GM19324 (cell line): ENCODE data around the gene FOXM1.

Experiments
- ATAC-seq: cut with Tn5 transposase; IDR thresholded peaks from one replicate; pipeline ENCODE4 v1.9.1; 2021; ENCODE audit warnings: mild to moderate bottlenecking, moderate library complexity; ENCODE audit not compliant: unreplicated experiment, low FRiP score

Gene FOXM1

GRCh38 chr12:2877047-2877952 lies at the start of gene FOXM1, which contains the start of gene RHNO1:
Gene FOXM1 (minus strand): TSS chr12:2877174. CDS start chr12:2874478, 2,696 bp downstream.
Gene RHNO1 (plus strand): TSS chr12:2877223. CDS start chr12:2885367, 8,144 bp downstream.
- ATAC-seq: peak; percentile 84

- no peak for ATAC-seq
Observed at GRCh38 chr12:2925322-2925995, 48.5 kb upstream of the FOXM1 start.

GRCh38 chr12:2924019-2924418 lies 47.0 kb upstream of the FOXM1 start:
- ATAC-seq: no peak

- no peak for ATAC-seq
Observed at GRCh38 chr12:2923057-2923456, 46.1 kb upstream of the FOXM1 start.

- no peak for ATAC-seq
Observed at GRCh38 chr12:2922329-2922728, 45.4 kb upstream of the FOXM1 start.

DNA sequence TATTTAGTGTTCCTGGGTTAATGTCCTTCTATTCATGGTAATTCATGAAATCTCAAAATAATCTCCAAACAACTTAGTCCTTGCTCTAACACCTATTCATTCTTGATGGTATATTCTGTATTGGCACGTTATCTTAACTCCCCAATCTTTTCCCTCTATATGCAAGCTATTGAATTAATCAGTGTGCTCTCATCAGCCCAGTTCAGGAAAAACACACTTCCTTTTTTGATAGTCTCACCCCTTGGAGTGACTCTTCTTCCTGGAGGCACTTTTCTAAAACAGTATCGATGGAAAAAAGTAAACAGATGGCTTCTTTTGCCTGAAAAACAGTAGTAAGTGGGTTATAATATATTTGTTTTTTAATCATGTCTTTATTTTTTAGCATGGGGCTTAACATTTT lies 42.3 kb upstream of the FOXM1 start:
- no peak for ATAC-seq

GRCh38 chr12:2912216-2912575 lies 35.2 kb upstream of the FOXM1 start:
- no peak for ATAC-seq

GRCh38 chr12:2904260-2904659 lies 27.3 kb upstream of the FOXM1 start:
- no peak for ATAC-seq

- no peak for ATAC-seq
Observed at GRCh38 chr12:2902272-2902880, 25.4 kb upstream of the FOXM1 start.

DNA sequence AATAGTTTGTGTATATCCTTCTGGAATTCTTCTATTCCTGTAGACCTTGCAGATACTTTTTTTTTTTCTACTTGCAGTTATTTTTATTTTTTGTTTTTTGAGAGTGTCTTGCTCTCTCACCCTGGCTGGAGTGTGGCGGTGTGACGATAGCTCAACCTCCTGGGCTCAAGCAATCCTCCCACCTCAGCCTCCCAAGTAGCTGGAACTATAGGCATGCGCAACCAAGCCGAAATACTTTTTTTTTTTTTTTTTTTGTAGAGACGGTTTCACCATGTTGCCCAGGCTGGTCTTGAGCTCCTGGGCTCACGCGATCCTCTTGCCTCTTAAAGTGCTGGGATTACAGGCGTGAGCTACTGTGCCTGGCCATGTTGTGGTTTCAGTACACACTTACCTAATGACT lies 23.7 kb upstream of the FOXM1 start:
- ATAC-seq: no peak

DNA sequence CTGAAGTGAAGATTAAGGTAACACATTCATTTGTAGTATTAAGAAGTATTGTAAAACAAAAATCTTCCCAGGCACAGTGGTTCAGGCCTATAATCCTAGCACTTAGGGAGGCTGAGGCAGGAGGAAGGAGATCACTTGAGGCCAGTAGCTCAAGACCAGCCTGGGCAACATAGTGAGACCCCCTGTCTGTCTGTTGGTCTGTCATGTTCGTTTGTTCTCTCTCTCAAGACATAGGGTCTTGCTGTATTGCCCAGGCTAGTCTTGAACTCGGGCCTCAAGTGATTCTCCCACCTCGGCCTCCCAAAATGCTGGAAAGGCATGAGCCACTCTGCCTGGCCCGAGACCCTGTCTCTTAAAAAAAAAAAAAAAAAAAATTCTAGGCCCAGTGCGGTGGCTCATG lies 20.4 kb upstream of the FOXM1 start:
- ATAC-seq: no peak

DNA sequence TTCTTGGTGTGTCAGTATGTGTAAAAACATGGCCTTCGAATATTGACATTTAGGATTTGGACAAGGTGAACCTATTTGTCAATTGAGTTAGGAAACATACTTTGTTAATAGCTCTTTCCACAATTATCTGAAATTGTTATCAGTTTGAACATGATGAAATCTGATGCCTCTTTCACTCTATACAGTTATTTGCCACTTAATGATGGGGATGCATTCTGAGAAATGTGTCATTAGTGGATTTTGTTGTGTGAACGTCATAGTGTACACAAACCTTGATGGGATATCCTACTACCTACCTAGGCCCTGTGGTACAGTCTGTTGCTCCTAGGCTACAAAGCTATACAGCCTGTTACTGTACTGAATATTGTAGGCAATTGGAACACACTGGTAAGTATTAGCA lies 18.5 kb upstream of the FOXM1 start:
- ATAC-seq: no peak

DNA sequence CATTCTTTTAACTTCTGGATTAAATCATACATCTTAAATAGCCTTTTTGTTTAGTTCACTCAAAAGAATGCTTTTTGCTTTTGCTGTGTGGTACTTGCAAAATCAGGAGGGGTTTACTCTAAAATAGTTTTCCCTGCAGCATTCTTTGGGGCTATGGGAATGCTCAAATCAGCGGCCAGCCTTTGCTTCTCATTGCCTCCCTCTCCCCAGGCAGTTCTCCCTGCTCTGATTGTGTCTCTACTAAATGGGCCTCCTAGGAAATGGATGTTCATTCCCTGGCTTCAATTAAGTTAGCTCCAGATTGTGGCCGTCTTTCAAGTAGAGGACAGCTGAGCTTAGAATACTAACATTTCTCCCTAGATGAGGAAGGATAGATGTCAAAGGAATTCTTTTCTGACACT lies 18.1 kb upstream of the FOXM1 start:
- no peak for ATAC-seq

DNA sequence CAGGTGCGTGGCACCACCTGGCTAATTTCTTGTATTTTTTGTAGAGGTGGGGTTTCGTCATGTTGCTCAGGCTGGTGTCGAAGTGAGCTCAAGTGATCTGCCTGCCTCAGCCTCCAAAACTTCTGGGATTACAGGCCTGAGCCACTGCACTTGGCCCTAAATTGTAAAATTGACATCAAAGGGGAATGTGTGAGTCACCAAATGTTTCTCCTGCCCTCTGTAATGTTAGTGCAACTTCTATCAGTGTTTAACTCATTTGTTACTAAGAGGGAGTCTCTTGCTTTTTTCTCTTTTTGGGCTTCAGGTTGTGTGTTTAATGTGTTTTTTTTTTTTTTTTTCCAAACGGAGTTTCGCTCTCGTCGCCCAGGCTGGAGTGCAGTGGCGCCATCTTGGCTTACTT lies 16.0 kb upstream of the FOXM1 start:
- no peak for ATAC-seq

GRCh38 chr12:2892246-2892645 lies 15.3 kb upstream of the FOXM1 start:
- no peak for ATAC-seq

GRCh38 chr12:2891240-2892053 lies 14.5 kb upstream of the FOXM1 start:
- ATAC-seq: no peak

GRCh38 chr12:2890388-2891239 lies 13.6 kb upstream of the FOXM1 start, which contains the start of gene TULP3:
Gene TULP3 (plus strand): TSS chr12:2890891. CDS start chr12:2890948, 57 bp downstream.
- ATAC-seq: peak; percentile 99

DNA sequence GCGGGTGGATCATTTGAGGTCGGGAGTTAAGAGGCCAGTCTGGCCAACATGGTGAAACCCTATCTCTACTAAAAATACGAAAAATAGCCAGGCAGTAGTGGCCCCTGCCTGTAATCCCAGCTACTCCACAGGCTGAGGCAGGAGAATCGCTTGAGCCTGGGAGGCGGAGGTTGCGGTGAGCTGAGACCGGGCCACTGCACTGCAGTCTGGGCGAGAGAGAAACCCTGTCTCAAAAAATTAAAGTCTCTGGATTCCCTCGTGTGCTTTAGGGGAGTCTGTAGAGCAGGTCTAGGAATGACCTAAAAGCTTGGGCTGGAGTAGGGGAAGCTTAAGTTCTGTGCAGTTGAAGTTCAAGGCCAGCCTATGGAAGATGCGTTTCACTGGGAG lies 13.0 kb upstream of the FOXM1 start:
- no peak for ATAC-seq

- ATAC-seq: no peak
Observed at GRCh38 chr12:2886768-2887450, 9.9 kb upstream of the FOXM1 start.
